SU-DHL-6 (cell line): Measurements from ENCODE around the gene MYRFL.
"Not testable (repeated sequence)": the region's sequence is repeated elsewhere in the genome, so short reads cannot be mapped to it uniquely, and the experiment has no call there.

ENCODE experiments used
- H2AFZ ChIP-seq: fragments of 200-600 bp; sonication (generic); 2 replicates; pipeline ENCODE4 v1.6.1; 2014; ENCODE audit warnings: low read depth, mild to moderate bottlenecking, moderate library complexity, mixed read lengths, antibody characterized with exemption, low read length; ENCODE audit not compliant: severe bottlenecking
- H3F3A ChIP-seq: fragments of 200-600 bp; shearing (Covaris generic); 2 replicates; pipeline ENCODE4 v1.6.0; 2016; ENCODE audit warnings: antibody characterized with exemption, mild to moderate bottlenecking; ENCODE audit not compliant: insufficient read depth
- H3K27ac ChIP-seq: fragments of 200-600 bp; sonication (generic); 2 replicates; pipeline ENCODE4 v1.5.1; 2016; ENCODE audit warnings: low read depth, mild to moderate bottlenecking, low read length, moderate library complexity, mixed read lengths
- H3K27me3 ChIP-seq: fragments of 200-600 bp; sonication (generic), shearing (Covaris generic); 2 replicates; pipeline ENCODE4 v1.6.0; 2014; ENCODE audit warnings: mild to moderate bottlenecking, low read length
- H3K36me3 ChIP-seq: fragments of 200-600 bp; sonication (generic); 2 replicates; pipeline ENCODE4 v1.6.1; 2014; ENCODE audit warnings: mild to moderate bottlenecking, low read length, mixed read lengths
- H3K4me2 ChIP-seq: fragments of 300-600, 200-600 bp; shearing (Covaris generic), sonication (generic); 2 replicates; pipeline ENCODE4 v1.6.0; 2014; ENCODE audit warnings: low read length, low read depth, mild to moderate bottlenecking; ENCODE audit not compliant: poor library complexity, severe bottlenecking
- H3K4me3 ChIP-seq: fragments of 200-600 bp; sonication (generic); 2 replicates; pipeline ENCODE4 v1.5.1; 2014; ENCODE audit warnings: antibody characterized with exemption, low read length, mild to moderate bottlenecking, mixed read lengths; ENCODE audit not compliant: insufficient read depth, poor library complexity, severe bottlenecking
- H3K79me2 ChIP-seq: fragments of 200-600 bp; sonication (generic); 2 replicates; pipeline ENCODE4 v1.6.1; 2014; ENCODE audit warnings: mild to moderate bottlenecking, low read length, moderate library complexity; ENCODE audit not compliant: insufficient read depth
- H3K9ac ChIP-seq: fragments of 200-600 bp; sonication (generic); 2 replicates; pipeline ENCODE4 v1.7.0; 2014; ENCODE audit warnings: mild to moderate bottlenecking, low read length
- H3K9me2 ChIP-seq: fragments of 200-600 bp; sonication (generic); replicated peaks from 2 replicates; pipeline ENCODE4 v1.6.1; 2014; ENCODE audit warnings: low read length; ENCODE audit not compliant: insufficient read depth
- H3K9me3 ChIP-seq: fragments of 200-600 bp; sonication (generic); 2 replicates; pipeline ENCODE4 v1.6.1; 2014; ENCODE audit warnings: low read length, mixed read lengths; ENCODE audit not compliant: insufficient read depth
- H4K20me1 ChIP-seq: fragments of 200-600 bp; sonication (generic); 2 replicates; pipeline ENCODE4 v1.6.1; 2014; ENCODE audit warnings: low read depth, mild to moderate bottlenecking, antibody characterized with exemption, low read length, moderate library complexity, mixed read lengths
- EZH2phosphoT487 ChIP-seq: fragments of 200-600 bp; sonication (generic), shearing (Covaris generic); conservative IDR thresholded peaks from 2 replicates; pipeline ENCODE4 v1.6.1; 2018; ENCODE audit warnings: mild to moderate bottlenecking, antibody characterized with exemption, low read length, moderate library complexity, mixed read lengths
- TF ChIP-seq, protein P1 (sequence below): fragments of 200-600 bp; sonication (generic); IDR thresholded peaks from one replicate; pipeline ENCODE4 v1.5.1; 2017; ENCODE audit warnings: antibody characterized with exemption, mild to moderate bottlenecking, low read length, moderate library complexity; ENCODE audit not compliant: insufficient read depth, poor library complexity, severe bottlenecking

MYRFL gene

DNA sequence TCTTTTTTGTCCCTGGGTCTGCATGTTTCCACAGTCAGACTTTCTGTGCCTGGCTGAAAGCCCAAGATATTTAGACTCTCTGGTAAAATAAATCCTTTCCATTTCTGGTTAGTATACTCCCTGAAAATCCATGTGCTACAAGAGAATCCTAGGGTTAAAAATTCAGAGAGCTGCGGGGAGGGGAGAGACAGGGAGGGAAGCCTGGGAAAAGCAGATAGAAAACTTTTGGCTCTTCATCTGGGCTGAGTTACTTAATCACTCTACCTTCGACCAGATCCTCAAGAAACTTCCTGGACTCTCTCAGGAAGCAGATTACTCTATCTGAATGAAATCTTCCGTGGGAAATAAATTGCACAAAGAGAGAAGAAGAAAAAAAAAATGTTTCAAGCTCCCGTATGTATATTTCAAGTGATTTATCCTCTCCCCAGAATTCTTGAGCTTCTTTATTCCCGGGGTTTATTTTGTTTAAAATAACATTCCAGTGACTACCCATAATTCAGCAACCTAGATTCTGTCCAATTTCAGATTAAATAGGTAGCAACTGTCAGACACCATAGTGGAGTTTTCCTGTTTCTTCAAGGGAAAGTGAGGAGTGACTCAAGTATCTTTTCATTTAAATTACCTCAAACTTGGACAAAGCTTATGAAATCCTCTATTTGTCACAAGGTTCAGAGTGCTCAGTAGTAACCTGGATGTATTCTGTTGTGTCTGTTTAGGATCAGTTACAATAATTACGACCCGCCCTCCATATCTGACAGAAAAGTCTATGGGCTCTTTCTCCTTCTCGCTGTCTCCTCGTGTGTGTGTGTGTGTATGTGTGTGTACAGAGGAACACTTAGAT, 163.7 kb downstream of the MYRFL start:
- H3K9me3 ChIP-seq = no peaks in the 10 kb centered on the region
- no peaks in the 10 kb centered on the region for H3K79me2 ChIP-seq
- H3K4me3 ChIP-seq = no peak overlapping the region
- no peak for TF ChIP-seq EZH2phosphoT487
- TF ChIP-seq, protein P1, sequence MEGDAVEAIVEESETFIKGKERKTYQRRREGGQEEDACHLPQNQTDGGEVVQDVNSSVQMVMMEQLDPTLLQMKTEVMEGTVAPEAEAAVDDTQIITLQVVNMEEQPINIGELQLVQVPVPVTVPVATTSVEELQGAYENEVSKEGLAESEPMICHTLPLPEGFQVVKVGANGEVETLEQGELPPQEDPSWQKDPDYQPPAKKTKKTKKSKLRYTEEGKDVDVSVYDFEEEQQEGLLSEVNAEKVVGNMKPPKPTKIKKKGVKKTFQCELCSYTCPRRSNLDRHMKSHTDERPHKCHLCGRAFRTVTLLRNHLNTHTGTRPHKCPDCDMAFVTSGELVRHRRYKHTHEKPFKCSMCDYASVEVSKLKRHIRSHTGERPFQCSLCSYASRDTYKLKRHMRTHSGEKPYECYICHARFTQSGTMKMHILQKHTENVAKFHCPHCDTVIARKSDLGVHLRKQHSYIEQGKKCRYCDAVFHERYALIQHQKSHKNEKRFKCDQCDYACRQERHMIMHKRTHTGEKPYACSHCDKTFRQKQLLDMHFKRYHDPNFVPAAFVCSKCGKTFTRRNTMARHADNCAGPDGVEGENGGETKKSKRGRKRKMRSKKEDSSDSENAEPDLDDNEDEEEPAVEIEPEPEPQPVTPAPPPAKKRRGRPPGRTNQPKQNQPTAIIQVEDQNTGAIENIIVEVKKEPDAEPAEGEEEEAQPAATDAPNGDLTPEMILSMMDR = no peak
- no peaks in the 10 kb centered on the region for H3F3A ChIP-seq
- no peaks in the 10 kb centered on the region for H3K36me3 ChIP-seq
- no peaks in the 10 kb centered on the region for H3K27me3 ChIP-seq
- H2AFZ ChIP-seq = peak overlapping the region; percentile 4
- no peaks in the 10 kb centered on the region for H3K9me2 ChIP-seq
- no peak overlapping the region for H3K27ac ChIP-seq
- no peaks in the 10 kb centered on the region for H4K20me1 ChIP-seq
- H3K4me2 ChIP-seq = no peak overlapping the region
- no peak overlapping the region for H3K9ac ChIP-seq

DNA sequence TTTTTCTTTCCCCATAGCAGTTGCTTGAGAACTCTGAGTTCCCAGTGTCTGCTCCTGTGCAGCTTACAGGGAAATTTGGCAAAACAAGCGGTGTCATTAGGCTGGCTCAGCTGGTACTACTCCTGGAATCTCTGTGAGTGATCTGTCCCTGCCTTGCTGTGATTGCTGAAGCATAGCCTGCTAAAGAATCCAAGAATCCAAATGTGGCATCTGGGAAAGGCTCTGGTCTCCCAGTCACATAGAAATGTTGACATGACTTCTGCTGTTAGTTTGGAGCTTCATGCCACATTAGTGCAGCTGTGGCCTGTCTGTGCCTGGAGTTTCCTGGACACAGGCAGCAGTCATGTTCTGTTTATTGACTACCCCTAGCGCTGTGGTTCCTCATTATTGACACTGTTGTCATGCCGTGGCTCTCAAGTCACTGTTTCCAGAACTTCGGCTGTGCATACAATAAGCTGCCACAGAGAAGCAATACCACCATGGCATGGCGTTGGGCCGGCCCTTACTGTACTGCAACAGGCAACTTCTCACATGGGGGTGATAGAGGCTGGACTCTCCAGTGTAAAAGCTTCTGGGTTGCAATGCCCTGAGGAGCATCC, 166.8 kb downstream of the MYRFL start:
- Histone ChIP-seq H2AFZ (no peak overlapping the region), H3K27me3 (no peaks in the 10 kb centered on the region), H3K9ac (no peak overlapping the region), H3K4me3 (no peak overlapping the region), H3K27ac (no peak overlapping the region), H3F3A (no peaks in the 10 kb centered on the region), H3K9me3 (no peaks in the 10 kb centered on the region), H3K36me3 (no peaks in the 10 kb centered on the region), H4K20me1 (no peaks in the 10 kb centered on the region), H3K4me2 (no peak overlapping the region), H3K9me2 (no peaks in the 10 kb centered on the region), H3K79me2 (no peaks in the 10 kb centered on the region)
- no peak for TF ChIP-seq EZH2phosphoT487
- TF ChIP-seq, protein P1 = no peak

DNA sequence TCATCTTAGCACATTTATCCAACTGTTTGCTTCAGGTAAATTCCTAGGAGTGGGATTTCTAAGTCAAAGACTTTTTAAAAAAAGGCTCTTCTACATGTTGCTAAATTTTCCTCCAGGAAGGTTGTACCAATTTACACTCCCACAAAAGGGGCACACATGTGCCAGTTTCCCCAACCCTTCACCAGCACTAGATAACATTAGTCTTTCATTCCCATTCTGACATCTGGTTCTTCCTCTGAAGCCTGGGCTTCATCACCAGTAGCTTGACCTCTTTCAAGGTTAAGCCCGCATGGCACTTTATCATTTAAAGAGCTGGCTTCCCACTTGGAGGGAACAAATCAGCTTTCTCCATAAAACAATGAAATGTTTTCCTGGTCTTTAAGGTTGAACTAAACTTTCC, 168.4 kb downstream of the MYRFL start:
- no peaks in the 10 kb centered on the region for H3K79me2 ChIP-seq
- no peak overlapping the region for H2AFZ ChIP-seq
- TF ChIP-seq, protein P1 = no peak
- no peak for TF ChIP-seq EZH2phosphoT487
- H3K36me3 ChIP-seq = no peaks in the 10 kb centered on the region
- no peaks in the 10 kb centered on the region for H3K9me2 ChIP-seq
- no peak overlapping the region for H3K4me2 ChIP-seq
- H3K27ac ChIP-seq = no peak overlapping the region
- H4K20me1 ChIP-seq = no peaks in the 10 kb centered on the region
- H3F3A ChIP-seq = no peaks in the 10 kb centered on the region
- H3K27me3 ChIP-seq = no peaks in the 10 kb centered on the region
- no peak overlapping the region for H3K9ac ChIP-seq
- H3K9me3 ChIP-seq = no peaks in the 10 kb centered on the region
- H3K4me3 ChIP-seq = no peak overlapping the region

DNA sequence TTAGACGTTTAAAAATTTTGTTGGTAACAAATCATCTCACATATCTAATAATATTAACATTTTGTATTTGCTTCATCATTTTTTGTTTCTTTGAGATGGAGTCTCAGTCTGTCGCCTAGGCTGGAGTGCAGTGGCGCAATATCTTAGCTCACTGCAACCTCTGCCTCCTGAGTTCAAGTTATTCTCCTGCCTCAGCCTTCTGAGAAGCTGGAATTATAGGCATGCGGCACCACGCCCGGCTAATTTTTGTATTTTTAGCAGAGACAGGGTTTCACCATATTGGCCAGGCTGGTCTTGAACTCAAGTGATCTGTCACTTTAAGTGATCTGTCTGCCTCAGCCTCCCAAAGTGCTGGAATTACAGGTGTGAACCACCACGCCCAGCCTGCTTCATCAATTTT, 169.1 kb downstream of the MYRFL start:
- not testable (repeated sequence) for H3K27me3 ChIP-seq, H3K36me3 ChIP-seq, H4K20me1 ChIP-seq, H3K9me3 ChIP-seq, H2AFZ ChIP-seq, H3K27ac ChIP-seq, H3K4me3 ChIP-seq, H3F3A ChIP-seq, H3K79me2 ChIP-seq, H3K9me2 ChIP-seq, H3K9ac ChIP-seq, H3K4me2 ChIP-seq
